ENCODE measurements around the gene INPP1.

GRCh38 chr2:190333395-190333794, 10.0 kb upstream of the INPP1 start:
- TF ChIP-seq CTCF (IDR thresholded peaks at IDR 0.05 in 4 of 5, conservative IDR thresholded peaks at IDR 0.05 in 1 of 5) (no peak), POLR2A (IDR thresholded peaks at IDR 0.05) (no peak)

All from gastrocnemius medialis (tissue), 4 donors.